ENCODE measurements around the gene ZNF527. TPM values are rescaled to one million over a fixed set of nuclear protein-coding genes. Genes with fewer than 3 reads are reported as not detected.
"Not testable (repeated sequence)": the region's sequence is repeated elsewhere in the genome, so short reads cannot be mapped to it uniquely, and the experiment has no call there.

Gene ZNF527
- 11.6 TPM for total RNA-seq

DNA sequence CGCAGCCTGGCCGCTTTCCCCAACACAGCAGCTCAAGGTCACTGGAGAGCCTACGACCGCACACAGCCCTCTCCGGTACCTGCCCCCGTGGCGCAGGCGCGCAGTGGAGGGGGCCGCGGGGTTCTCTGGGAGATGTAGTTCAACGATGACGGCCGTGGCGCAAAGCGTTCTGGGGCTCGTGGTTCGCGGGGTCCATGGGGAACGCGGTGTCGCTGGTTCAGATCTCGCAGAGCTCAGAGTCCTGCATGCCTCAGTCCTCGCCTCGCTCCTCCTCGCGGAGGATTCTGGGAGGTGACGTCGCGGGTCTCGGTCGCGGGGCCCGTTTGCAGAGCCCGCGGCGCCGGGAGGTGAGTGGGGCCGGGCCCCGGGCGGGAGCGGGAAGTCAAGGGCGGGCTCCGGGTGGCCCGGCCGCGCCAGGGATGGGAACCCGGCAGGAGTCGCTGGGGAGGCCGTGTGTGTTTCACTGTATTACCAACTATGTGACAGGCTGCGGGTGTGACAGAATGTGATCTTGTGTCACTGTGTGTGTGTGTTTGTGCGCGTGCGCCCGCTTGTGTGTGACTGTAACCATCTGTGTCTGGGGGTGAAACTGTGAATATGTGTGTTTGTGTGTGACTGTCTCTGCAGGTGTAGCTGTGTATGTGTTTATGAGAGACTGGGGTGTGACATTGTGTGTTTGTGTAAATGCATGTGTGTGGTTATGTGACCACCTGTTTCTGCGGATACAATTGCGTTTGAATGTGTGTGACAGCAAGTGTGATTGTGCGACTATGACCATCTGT is at the start of gene ZNF527:
Gene ZNF527, plus strand, starts transcription at position 220 of the 782 bp plus-strand sequence. CDS start 3,100 bp downstream, outside the sequence.
- DNase-seq = peak; percentile 99

DNA sequence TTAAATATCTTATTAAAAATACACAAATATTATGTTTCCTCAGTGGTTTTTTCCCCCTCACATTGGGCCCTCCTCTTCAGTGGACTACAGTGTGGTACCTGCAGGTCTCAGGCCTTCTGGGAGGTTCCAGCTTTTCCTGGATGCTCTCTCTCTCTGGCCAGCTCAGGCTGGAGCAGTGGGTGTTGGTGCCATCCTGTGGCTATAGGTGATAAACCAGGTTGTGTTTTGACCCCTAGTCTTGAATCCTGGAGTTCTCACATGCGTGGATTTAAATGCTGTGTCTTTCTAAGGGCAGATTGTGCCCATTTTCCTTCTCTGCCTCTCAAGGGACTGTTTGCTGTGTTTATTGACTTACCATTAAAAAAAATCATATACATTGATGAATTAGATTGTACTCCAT is 41.2 kb upstream of the ZNF527 start:
- DNase-seq = no peak

DNA sequence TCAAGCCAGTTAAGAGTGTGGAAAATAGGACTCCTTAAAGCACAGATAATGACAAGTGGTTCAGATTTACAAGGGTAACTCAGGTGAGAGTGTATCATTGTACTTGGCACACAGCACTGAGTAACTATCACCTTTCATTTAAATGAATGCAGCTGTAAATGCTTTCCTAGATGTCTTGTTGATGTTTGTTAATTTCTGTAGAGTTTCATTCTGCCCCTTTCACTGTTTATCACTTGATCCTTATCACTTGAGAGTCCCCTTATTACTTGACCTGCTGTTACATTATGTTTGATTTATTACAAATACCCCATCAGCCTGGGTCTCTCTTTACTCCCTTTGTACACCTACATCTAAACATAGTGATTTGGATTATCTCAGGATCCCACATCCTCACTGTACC is 38.1 kb upstream of the ZNF527 start:
- no peak for DNase-seq

DNA sequence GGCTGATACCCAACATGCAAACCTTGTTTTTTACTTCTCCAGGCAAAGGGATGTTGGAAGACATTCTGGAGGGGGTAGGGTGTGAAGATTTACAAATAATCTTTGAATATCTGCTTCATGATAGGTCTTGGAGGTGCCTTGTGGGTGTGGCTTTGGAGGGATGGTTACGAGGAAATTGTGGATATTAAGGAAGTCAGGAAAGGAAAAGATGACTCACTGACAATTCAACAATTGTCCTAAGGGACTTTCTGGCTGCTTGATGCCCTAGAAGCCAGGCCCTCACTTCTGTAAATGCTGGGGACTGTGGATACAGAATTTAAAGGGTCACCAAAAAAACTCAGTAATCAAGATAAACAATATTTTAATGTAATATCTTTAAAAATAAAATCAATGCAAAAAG is 37.4 kb upstream of the ZNF527 start:
- DNase-seq = no peak

DNA sequence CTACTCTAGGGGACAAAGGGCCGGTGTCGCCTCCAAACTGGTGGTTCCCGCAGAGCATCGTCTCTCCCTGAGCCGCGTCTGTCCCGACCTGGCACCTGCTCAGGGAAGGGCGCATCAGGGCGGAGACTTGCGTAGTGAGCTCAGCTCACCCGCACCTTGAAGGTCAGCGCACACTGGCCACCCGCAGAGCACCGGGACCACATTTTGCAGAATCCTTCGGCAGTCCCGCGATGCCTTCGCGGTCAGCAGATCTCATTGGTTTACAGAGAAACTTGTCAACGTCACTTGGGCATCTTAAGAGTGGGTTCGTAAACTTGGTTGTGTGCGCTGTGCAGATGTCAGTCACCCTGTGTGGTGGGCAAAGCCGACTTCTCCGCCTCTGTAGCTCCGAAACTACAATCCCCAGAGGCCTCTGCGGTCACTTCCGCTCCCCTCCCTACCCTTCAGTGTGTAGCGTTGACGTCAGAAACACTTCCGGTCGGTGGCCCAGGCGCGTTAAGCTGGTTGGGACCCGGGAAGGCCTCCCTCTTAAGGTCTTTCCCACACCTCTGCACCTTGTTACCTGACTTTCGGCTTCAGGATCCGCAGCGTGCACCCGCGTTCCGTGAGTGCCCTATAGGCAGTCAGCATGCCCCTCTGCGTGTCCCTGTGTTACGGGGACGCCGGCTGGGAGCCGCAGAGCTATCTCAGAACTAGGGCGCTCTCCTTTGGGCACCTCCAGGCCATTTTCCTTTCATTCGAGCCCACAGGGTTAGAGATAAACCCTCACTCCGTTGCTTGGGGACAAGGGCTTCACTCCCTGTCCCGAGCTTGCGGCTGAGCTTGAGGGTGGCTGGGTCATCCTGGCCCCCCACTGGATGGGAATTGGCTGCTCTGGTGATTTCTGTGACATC is 36.5 kb upstream of the ZNF527 start:
- DNase-seq = peak; percentile 98

DNA sequence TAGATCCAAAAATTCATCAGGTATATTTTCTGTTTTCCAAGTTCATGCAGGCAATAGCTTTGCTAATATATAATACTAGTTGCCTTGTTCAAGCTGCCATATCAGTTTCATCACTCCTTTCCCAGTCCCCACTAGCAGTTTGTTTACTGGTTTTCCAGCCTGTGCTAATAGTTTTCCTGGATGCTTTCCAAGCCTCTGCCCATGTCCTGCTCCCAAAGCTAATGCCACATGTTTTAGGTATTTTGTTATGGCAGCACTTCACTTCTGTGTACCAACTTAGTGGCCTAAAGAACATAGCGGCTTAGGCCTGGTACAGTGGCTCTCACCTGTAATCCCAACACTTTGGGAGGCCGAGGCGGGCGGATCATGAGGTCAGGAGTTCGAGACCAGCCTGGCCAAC is 28.1 kb upstream of the ZNF527 start:
- no peak for DNase-seq

DNA sequence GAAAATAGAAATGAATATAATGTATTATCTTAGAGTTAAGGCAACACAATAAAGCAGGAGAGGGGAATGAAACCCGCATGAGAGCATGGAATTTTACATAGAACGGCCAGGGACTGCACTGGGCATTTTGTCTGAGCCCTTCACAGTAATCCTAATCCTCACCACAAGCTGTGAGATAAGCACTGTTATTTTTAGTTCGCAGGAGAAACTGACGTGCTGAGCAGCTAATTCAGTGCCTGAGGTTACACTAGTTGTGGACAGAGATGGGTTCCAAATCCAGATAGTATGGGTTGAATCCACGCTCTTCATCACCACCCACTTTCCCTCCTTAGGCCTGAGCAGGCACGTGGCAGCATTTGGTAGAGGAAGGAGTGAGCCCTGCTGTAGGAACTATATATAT is 24.8 kb upstream of the ZNF527 start:
- no peak for DNase-seq

DNA sequence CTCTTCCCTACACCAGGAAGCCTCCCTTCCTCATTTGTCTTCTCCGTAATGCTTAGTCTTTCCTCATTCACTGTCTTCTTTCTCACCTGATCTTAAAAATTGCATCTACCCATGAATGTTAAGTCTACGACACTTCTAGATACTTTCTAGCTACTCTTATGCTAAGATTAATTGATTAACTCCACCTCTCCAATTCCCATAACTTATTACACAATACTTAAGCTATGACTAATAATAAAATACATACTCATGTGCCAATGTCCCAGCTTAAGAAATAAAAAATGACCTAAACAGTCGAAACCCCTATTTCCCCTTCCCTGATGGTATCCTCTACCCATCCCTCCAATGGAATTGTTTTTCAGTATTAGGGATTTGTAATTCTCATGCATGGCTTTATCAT is 22.8 kb upstream of the ZNF527 start:
- DNase-seq = no peak

DNA sequence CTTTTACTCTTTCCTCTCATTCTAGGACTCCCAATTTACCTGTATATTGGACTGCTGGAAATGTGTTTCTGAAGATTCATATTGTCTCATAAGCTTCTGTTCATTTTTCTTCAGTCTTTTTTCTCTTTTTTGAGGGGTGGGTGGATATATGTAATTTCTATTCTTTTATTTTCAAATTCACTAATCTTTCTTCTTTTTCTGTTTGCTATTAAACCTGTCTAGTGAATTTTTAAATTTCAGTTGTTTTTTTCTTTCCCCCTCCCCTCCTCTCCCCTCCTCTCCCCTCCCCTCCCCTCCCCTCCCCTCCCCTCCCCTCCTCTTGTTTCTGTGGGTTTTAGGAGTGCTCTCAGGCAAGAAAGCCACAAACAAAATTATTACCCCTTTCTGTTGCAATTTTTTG is 16.9 kb upstream of the ZNF527 start:
- no peak for DNase-seq

DNA sequence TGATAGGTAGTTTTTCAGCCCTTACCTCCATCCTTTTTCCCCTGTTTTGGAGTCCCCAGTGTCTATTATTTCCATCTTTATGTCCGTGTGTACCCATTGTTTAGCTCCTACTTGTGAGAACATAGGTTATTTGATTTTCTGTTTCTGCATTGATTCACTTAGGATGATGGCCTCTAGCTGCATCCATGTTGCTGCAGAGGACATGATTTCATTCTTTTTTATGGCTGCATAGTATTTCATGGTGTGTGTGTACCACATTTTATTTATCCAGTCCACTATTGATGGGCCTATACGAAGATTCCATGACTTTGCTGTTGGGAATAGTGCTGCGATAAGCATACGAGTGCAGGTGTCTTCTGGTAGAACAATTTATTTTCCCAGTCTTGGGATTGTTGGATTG is 15.0 kb upstream of the ZNF527 start:
- no peak for DNase-seq

DNA sequence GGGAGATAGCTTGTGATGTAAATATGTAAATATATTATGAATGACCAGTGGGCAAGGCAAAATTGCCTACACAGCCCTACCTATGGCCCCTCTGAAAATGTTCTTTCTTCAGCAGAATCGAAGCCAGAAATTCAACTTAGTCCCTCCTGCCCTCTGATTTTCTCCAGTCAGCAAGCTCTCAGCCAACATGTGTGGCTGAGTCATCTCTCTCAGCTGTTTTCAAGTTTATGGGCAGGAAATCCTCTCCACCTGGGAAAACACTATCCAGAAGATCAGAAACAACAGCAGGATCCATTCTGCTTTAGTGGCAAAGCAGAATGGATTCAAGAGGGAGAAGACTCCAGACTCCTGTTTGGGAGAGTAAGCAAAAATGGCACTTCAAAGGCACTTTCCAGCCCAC is 8.9 kb upstream of the ZNF527 start:
- DNase-seq = no peak

DNA sequence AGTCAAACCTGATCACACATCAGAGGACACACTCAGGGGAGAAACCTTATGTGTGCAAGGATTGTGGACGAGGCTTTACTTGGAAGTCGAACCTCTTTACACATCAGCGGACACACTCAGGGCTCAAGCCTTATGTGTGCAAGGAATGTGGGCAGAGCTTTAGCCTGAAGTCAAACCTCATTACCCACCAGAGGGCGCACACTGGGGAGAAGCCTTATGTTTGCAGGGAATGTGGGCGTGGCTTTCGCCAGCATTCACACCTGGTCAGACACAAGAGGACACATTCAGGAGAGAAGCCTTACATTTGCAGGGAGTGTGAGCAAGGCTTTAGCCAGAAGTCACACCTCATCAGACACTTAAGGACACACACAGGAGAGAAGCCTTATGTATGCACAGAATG is 8.2 kb upstream of the ZNF527 start:
- DNase-seq = no peak

DNA sequence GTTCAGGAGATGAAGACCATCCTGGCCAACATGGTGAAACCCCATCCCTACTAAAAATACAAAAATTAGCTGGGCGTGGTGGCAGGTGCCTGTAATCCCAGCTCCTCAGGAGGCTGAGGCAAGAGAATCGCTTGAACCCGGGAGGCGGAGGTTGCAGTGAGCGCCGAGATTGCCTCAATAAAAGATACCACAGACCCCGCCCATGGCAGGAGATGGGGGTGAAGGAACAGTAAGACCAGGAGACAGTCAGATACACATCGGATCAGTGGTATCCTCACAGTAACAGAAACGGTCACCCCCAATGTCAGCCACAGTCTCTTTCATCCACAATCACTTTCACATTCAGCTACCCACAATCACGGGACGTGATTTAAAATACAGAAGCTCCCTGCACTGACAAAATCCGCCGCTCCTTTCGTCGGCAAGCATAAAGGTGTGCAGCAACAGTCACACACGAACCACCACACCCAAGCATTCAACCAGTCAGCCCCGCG is 466 bp upstream of the ZNF527 start:
- DNase-seq = not testable (repeated sequence)

DNA sequence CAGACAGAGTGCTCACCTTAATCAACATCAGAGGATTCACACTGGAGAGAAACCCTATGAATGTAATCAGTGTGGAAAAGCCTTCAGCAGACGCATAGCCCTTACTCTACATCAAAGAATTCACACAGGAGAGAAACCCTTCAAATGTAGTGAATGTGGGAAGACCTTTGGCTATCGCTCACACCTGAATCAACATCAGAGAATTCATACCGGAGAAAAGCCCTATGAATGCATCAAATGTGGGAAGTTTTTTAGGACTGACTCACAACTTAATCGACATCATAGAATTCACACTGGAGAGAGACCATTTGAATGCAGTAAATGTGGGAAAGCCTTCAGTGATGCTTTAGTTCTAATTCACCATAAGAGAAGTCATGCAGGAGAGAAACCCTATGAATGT is 18.3 kb downstream of the ZNF527 start:
- no peak for DNase-seq

DNA sequence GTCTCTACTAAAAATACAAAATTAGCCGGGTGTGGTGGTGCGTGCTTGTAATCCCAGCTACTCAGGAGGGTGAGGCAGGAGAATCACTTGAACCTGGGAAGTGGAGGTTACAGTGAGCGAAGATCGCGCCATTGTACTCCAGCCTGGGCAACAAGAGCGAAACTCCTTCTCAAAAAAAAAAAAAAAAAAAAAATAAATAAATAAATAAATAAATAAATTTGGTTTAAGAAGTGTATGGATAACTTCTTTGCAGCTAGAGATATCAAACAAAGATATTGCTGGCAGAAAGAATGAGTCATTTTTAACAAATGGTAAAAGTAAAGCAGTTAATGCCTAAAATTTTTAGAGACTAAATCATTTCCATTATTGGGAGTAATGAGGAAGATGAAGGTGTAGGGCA is 20.5 kb downstream of the ZNF527 start:
- DNase-seq = not testable (repeated sequence)

DNA sequence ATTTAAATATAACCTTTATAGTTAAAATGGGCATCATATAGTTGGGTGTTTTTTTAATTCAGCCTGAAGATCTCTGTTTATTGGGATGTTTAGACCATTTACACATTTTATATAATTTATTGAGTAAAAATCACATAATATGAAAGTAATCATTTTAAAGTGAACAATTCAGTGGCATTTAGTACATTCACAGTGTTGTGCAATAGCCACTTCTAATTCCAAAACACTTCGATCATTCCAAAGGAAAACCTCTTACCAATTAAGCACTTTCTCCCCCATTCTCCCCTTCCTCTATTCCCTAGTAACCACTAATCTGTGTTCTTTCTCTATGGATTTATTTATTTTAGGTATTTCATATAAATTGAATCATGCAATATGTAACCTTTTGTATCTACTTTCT is 30.2 kb downstream of the ZNF527 start:
- no peak for DNase-seq

DNA sequence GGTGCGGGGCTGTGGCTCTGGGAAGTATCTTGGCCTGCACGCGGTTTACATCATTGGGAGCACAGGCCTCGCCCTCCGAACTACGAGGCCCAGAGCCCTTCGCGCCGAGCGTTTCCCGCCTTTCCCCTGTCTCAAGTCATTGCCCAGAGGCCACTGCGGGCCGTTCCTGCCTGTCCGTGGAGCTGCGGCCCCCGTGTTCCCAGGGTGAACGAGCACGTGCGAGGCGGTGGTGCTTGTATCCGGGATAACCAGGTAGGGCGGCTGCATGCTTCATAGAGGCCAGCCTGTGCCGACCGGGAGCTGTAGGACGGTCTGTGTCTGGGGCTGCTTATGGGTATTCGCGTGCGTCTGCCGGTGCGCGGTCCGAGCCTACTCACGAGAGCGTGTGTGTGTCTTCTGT is 32.5 kb downstream of the ZNF527 start:
- no peak for DNase-seq

DNA sequence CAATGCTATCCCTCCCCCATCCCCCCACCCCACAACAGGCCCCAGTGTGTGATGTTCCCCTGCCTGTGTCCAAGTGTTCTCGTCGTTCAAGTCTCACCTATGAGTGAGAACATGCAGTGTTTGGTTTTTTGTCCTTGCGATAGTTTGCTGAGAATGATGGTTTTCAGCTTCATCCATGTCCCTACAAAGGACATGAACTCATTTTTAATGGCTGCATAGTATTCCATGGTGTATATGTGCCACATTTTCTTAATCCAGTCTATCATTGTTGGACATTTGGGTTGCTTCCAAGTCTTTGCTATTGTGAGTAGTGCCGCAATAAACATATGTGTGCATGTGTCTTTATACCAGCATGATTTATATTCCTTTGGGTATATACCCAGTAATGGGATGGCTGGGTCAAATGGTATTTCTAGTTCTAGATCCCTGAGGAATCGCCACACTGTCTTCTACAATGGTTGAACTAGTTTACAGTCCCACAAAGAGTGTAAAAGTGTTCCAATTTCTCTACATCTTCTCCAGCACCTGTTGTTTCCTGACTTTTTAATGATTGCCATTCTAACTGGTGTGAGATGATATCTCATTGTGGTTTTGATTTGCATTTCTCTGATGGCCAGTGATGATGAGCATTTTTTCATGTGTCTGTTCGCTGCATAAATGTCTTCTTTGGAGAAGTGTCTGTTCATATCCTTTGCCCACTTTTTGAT is 35.4 kb downstream of the ZNF527 start:
- DNase-seq = not testable (repeated sequence)

DNA sequence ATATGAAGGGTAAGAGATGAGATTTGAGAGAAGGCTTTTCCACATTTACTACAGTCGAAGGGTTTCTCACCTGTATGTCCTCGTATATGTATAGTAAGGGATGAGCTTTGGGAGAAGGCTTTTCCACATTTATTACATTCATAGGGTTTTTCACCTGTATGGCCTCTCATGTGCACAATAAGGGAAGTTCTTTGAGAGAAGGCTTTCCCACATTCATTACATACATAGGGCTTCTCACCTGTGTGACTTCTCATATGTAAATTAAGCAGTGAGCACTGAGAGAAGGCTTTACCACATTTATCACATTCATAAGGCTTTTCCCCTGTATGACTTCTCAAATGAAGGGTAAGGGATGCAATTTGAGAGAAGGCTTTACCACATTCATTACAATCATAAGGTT is 41.8 kb downstream of the ZNF527 start:
- no peak for DNase-seq

DNA sequence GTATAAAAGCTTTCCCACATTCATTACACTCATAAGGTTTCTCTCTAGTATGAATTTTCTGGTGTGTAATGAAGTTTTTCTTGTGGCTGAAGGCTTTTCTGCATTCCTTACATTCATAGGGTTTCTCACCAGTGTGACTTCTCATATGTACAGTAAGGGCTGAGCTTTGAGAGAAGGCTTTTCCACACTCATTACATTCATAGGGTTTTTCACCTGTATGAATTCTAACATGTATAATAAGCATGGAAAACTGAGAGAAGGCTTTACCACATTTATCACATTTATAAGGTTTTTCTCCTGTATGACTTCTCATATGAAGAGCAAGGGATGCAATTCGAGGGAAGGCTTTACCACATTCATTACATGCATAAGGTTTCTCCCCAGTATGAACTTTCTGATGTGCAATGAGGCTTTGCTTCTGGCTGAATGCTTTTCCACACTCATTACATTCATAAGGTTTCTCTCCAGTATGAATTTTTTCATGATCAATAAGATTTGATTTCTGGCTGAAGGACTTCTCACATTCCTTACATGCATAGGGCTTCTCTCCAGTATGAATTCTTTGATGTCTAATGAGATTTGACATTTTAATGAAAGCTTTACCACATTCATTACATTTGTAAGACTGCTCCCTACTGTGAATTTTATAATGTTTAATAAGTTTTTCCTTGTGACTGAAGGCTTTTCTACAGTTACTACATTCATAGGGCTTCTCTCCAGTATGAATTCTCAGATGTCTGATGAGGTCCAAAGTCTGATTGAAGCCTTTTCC is 42.6 kb downstream of the ZNF527 start:
- no peak for DNase-seq

Measured in tongue (tissue), 2 donors.